Embryonic facial prominence (tissue), 1 donor: ENCODE results near the gene CFAP58.

Experiments
- DNase-seq: peaks from one replicate; pipeline ENCODE4 v3.0.0-alpha.2; 2016; ENCODE audit errors: extremely low spot score

Gene CFAP58

GRCh38 chr10:104371753-104372152 lies 18.1 kb downstream of the CFAP58 start:
- no peak for DNase-seq

DNA sequence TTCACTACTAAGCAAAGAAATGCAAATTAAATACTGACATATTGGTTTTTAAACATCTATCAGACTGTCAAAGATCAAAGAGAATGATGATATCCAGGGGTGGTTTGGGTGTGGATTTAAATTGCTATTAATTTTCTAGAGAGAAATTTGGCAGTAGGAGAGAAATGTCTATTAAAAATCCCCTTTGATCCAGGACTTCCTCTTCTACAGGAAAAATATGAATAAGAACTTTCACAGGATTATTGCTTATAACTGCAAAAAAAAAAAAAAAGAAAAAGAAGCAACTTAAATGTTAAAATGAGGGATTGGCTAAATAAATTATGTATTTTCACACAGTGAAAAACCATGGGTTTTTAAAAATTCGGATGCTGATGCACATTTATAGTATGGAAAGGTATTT lies 21.0 kb downstream of the CFAP58 start:
- DNase-seq, result no peak

- no peak for DNase-seq
Observed at GRCh38 chr10:104376784-104377300, 23.2 kb downstream of the CFAP58 start.

DNA sequence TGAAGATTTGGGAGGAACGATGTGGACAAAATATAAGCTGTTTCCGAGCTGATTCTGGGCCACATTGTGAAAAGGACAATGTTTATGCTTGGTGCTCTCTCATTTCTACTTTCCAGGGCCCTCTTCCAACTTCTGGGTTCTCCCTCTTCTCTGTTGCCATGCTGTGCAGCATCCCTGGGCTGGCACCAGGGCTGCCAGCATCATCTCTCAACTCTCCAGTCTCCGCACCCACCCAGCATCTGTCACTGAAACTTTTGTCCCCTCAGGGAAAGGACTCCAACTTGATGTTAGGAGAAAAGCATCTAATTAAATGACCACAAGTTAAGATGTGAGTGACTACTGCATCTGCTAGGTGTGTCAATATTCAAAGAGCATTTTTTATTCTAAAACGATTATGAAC lies 26.7 kb downstream of the CFAP58 start:
- no peak for DNase-seq

DNA sequence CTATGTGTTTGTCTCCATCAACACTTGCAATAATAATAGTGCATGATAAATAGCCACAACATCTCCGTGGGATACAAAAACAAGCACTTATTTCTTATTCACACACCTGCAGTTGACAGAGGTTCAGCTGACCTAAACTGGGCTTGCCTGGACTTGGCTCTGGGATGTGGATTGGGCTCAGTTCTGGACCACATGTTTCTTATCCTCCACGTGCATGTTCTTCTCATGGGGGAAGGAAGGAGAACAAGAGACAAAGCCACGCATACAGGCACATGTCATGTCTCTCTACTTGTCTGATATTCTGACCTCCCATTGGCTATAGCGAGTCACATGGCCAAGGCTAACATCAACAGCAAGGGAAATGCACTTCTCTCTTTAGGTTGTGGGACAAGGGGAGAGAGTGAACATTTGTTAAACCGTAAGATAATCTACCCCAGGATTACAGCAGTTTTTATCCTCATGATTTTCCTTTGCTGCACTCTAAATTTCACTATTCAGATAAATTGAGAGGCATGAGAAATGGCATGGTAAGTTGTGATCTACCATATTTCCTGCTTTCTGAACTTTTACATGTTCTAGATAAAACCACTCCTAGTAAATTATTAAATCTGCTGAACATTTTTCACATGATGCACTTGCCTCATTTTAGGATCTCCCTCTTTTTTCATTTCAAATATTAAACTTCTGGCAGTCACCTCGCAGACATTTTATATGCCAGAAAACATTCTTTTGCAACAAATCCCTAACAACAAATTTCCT lies 33.7 kb downstream of the CFAP58 start:
- no peak for DNase-seq

DNA sequence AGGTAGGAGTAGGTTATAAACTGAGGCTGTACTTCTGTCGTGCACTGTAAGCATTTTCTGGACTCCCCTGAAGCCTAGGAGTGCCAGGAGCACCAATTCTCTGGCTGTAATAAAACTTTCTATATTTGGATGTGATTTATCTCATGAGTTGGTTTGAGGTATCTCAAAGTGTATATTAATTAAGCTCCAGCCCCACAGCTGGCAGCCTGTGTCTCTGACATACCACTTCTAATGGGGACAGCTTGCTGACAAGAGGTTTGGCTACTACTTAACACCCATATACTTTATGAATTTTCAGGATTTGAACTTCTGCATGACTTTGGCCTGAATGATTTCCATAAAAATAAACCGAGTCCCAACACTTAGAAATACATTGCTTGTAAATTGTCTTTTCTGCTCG lies 35.2 kb downstream of the CFAP58 start:
- DNase-seq, result no peak

GRCh38 chr10:104391150-104391968 lies 37.7 kb downstream of the CFAP58 start:
- DNase-seq, result no peak

DNA sequence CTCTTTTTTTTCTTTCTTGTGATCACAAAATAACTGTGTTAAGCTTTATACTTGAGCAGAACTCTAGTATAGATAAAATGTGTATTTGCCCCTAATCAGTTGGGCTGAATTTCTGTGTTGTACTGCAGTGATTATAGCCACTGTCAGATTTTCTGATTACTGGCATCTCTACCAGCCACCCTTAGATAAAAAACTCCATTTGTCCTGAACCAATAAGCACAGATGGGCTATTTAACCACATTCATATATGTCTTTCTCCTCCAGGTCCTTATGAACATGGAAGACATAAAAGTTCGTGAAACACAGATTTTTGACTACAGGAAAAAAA lies 38.3 kb downstream of the CFAP58 start:
- DNase-seq, result no peak

DNA sequence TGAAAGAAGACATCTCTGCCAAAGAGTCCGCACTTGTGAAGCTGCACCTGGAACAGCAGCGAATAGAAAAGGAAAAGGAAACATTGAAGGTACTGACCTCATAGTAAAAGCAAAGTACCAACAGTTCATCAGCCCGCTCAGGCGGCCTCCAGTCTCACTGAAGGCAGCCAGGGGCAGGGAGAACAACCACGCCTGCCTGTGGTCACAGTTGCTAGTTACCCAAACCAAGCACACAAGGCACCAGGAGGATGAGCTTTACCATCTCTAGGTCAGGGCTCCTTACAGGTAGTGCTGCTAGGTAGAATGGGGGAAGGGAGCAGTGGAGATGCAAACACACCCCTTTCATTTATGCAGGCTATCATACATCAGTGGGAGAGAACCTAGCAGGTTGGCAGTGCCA lies 39.8 kb downstream of the CFAP58 start:
- no peak for DNase-seq

DNA sequence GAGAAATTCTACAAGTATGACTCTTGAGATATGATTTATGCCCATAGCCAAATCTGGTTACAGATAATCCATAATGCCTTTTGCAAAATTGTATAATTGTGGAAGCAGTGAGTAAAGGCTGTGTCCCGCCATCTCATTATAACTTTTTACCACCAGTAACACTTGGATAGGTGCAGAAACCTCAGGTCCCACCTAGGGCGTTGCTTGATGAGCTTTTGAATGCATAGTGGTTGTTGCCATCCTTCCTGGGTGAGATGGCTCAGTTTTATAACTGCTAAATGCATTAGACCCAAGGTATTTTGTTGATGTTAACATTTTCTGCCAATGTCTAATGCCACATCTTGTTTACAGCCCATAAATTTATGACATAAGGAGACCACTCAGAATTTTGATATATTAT lies 42.9 kb downstream of the CFAP58 start:
- DNase-seq, result no peak

- DNase-seq, result no peak
Observed at GRCh38 chr10:104403636-104404035, 50.0 kb downstream of the CFAP58 start.

DNA sequence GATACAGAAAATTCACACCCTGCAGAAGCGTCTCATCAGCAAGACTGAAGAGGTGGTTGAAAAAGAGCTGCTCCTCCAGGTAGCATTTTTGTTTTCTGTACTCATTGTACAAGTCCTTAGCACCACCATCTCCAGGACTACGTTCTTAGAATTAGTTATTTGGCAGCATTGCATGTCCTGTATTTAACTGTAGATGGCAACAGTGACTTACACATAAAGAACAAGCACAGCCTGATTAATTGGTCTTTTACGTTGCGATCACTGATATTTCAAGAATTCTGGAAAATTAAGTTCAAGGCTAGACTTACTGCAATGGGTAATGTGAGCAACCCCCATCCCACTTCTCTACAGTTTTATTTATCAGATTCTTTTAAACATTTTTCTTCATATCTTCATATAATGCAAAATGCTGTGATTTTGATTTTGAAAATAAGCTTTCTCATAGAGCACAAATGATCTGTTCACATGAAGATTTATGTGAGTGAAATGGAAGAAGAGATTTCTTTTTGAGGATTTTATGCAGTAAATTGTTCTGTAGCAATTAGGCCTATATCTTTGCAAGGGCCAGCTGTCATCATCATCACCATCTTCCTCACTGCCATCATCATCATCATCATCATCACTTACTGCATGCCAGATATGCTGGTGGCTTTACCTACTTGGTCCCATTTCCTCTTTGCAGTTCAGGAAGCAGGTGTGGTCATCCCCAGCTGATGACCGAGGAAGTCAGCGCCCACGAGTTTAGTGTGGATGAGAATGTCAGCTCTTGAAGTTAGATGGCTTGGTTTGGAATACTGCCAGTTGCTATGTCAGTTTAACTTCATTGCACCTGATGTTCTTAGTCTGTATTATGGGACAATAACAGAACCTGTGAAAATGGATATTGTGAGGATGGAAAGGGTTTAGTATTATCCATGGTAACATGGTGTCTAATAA lies 53.4 kb downstream of the CFAP58 start:
- peak; percentile 20 for DNase-seq

DNA sequence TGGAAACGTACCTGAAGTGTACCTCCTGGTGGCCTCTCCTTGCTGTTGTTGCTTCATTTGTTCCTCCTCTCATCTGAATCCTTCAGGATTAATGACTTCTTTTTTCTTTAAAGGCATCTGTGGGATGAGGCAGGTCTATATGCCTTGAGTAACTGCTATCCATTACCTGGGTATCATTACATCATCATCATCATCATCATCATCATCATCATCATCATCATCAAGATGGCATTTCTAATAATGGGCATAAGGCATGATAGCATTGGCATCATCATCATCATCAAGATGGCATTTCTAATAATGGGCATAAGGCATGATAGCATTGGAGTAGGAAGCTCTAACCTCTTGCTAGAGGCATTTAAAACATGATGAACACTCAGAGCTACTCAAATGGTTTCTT lies 59.9 kb downstream of the CFAP58 start:
- no peak for DNase-seq

DNA sequence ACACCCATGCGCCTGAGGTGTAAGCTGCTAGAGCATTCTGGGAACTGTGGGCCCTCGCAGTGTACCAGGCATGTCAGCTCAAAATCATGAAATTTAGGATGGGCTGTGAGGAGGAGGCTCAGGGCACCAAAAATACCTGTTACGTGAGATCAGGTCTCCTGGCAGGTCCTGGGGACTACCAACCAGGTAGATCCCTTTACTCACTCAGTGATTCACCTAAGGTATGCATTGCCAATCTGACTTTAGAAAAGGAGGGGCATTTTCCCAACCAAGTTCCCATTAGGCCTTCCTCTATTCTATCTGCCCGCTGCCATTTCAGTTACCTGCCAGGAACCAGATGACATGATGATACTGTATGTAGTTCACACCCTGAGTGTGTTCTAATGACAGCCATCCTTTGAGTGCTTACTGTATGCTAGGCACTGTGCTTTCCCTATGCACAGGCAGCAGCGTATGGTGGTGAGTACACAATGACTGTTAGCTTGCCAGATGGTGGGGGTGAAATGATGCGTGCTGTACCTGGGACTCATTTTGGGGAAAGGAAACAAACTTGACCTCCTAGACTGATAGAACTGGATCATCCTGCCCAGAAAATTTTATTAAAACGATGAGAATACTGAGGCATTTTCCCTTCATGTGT lies 62.0 kb downstream of the CFAP58 start:
- no peak for DNase-seq

DNA sequence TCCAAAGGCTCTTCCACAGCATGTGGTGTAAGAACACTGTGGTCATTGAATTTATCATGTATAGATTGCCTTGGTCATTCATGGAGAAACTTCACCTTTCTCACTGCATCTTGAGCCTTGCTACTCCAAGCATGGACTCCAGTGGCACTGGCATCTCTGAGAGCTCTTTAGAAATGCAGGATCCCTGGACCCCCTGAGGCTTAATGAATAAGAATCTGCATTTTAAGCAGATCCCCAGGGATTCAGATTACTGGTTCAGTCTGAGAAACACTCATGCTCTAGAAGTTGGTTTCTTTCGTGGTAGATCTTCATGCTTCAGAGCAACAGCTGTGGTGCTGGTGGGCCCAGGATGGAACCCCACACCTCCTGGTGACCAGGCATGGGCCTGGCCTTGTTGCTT lies 63.2 kb downstream of the CFAP58 start:
- DNase-seq, result no peak

GRCh38 chr10:104417637-104418292 lies 64.1 kb downstream of the CFAP58 start:
- DNase-seq, result no peak

- no peak for DNase-seq
Observed at GRCh38 chr10:104424719-104425118, 71.1 kb downstream of the CFAP58 start.

GRCh38 chr10:104427989-104428388 lies 74.4 kb downstream of the CFAP58 start:
- no peak for DNase-seq

GRCh38 chr10:104429846-104430245 lies 76.2 kb downstream of the CFAP58 start:
- no peak for DNase-seq

DNA sequence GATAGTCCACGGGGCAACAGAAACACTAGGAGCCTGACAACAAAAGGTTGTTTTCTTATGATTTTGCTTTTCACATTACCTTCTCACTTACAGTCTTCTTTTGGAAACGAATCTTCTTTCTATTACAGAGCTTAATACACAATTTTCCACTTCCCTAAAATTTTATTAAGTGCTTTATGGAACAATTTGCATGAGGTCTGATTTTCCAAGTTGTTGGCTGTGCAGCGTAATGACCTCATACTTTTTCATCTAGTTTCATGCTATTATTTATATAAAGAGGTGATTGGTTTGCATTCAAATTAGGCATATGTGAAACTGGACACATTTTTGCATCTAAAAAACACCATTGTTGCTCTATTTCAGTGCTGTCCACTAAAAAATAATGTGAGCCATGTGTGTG lies 76.7 kb downstream of the CFAP58 start:
- no peak for DNase-seq

GRCh38 chr10:104433669-104434068 lies 80.0 kb downstream of the CFAP58 start:
- no peak for DNase-seq
